ENCODE data around the gene DSPP. TPM values are rescaled to one million over a fixed set of nuclear protein-coding genes. Genes with fewer than 3 reads are reported as not detected.

DSPP gene
- polyA plus RNA-seq, 1 donor (not counting 4 experiments of a cell fraction or from before 2014, with no cell fraction given) = not detected

GRCh38 chr4:87659247-87659931, 51.1 kb downstream of the DSPP start:
- Histone ChIP-seq H3K79me2 (ENCODE audit: control insufficient read depth, insufficient read depth, low read length) (no peaks in the 10 kb centered on the region), H3K27ac (ENCODE audit: control insufficient read depth, insufficient read depth, low read length) (peak overlapping the region; percentile 53), H3K9me3 (ENCODE audit: control insufficient read depth, low read depth, low read length) (no peaks in the 10 kb centered on the region), H3K9ac (ENCODE audit: control insufficient read depth, extremely low read depth, insufficient read depth, low read length) (peak overlapping the region; percentile 37), H3K9me1 (ENCODE audit: control insufficient read depth, extremely low read depth, insufficient read depth, low read length) (no peaks in the 10 kb centered on the region), H3K27me3 (ENCODE audit: control insufficient read depth, extremely low read depth, insufficient read depth, low read length) (no peaks in the 10 kb centered on the region), H2AFZ (ENCODE audit: control insufficient read depth, low read length) (no peak overlapping the region), H3K4me1 (ENCODE audit: control insufficient read depth, extremely low read depth, insufficient read depth, low read length) (peaks cover 26% of the 10 kb centered on the region), H3K4me2 (ENCODE audit: control insufficient read depth, extremely low read depth, insufficient read depth, low read depth, low read length) (peak overlapping the region; percentile 46), H3K4me3 (ENCODE audit: control insufficient read depth in 2 of 3, extremely low read depth in 1 of 3, insufficient read depth in 2 of 3, low read depth in 1 of 3, low read length in 3 of 3) (no peak overlapping the region), H3K36me3 (ENCODE audit: control insufficient read depth in 2 of 2, extremely low read depth in 1 of 2, insufficient read depth in 2 of 2, low read length in 2 of 2) (no peaks in the 10 kb centered on the region), H4K20me1 (ENCODE audit: control insufficient read depth, extremely low read depth, insufficient read depth, low read length) (no peaks in the 10 kb centered on the region)
- DNase-seq (ENCODE audit: low read depth, low spot score) = no peak
- FAIRE-seq = peak; percentile 74
- dilution Hi-C loops (cut with MboI; ENCODE audit: extremely low pct_ligation_motif_present, low sequenced_read_pairs) = no loop called here
- no peak for TF ChIP-seq EZH2 (IDR thresholded peaks at IDR 0.05; ENCODE audit: low read length)
- no peak for TF ChIP-seq CTCF (optimal IDR thresholded peaks at IDR 0.05 in 1 of 3, IDR thresholded peaks at IDR 0.05 in 1 of 3, conservative IDR thresholded peaks at IDR 0.05 in 1 of 3; ENCODE audit: extremely low read depth in 1 of 3, insufficient read depth in 2 of 3, low read length in 3 of 3)

- Histone ChIP-seq H3K4me1 (ENCODE audit: control insufficient read depth, extremely low read depth, insufficient read depth, low read length) (peaks cover 18% of the 10 kb centered on the region), H3K9me3 (ENCODE audit: control insufficient read depth, low read depth, low read length) (no peaks in the 10 kb centered on the region), H3K79me2 (ENCODE audit: control insufficient read depth, insufficient read depth, low read length) (no peaks in the 10 kb centered on the region), H3K9ac (ENCODE audit: control insufficient read depth, extremely low read depth, insufficient read depth, low read length) (no peak overlapping the region), H2AFZ (ENCODE audit: control insufficient read depth, low read length) (no peak overlapping the region), H3K27ac (ENCODE audit: control insufficient read depth, insufficient read depth, low read length) (no peak overlapping the region), H3K4me2 (ENCODE audit: control insufficient read depth, extremely low read depth, insufficient read depth, low read depth, low read length) (no peak overlapping the region), H4K20me1 (ENCODE audit: control insufficient read depth, extremely low read depth, insufficient read depth, low read length) (no peaks in the 10 kb centered on the region), H3K9me1 (ENCODE audit: control insufficient read depth, extremely low read depth, insufficient read depth, low read length) (no peaks in the 10 kb centered on the region), H3K36me3 (ENCODE audit: control insufficient read depth in 2 of 2, extremely low read depth in 1 of 2, insufficient read depth in 2 of 2, low read length in 2 of 2) (no peaks in the 10 kb centered on the region), H3K27me3 (ENCODE audit: control insufficient read depth, extremely low read depth, insufficient read depth, low read length) (no peaks in the 10 kb centered on the region), H3K4me3 (ENCODE audit: control insufficient read depth in 2 of 3, extremely low read depth in 1 of 3, insufficient read depth in 2 of 3, low read depth in 1 of 3, low read length in 3 of 3) (no peak overlapping the region)
- DNase-seq (ENCODE audit: low read depth, low spot score) (no peak), FAIRE-seq (no peak)
- TF ChIP-seq EZH2 (IDR thresholded peaks at IDR 0.05; ENCODE audit: low read length) = no peak
- TF ChIP-seq CTCF (optimal IDR thresholded peaks at IDR 0.05 in 1 of 3, IDR thresholded peaks at IDR 0.05 in 1 of 3, conservative IDR thresholded peaks at IDR 0.05 in 1 of 3; ENCODE audit: extremely low read depth in 1 of 3, insufficient read depth in 2 of 3, low read length in 3 of 3) = no peak
- dilution Hi-C loops (cut with MboI; ENCODE audit: extremely low pct_ligation_motif_present, low sequenced_read_pairs) = no loop called here
These were observed 54.5 kb downstream of the DSPP start for GRCh38 chr4:87662871-87663270.

Other genes starting within 250 kb of the DSPP start
- gene HSD17B11, start 217.3 kb upstream of the DSPP start, polyA plus RNA-seq = 5.6 to 8.5 TPM (median 6.5 TPM) in 3 replicates
- 16.9 to 30.2 TPM (median 28.5 TPM) in 3 replicates for gene NUDT9, start 186.0 kb upstream of the DSPP start, polyA plus RNA-seq
- gene SPARCL1, start 79.2 kb upstream of the DSPP start, polyA plus RNA-seq = not detected in 3 replicates
- not detected in 3 replicates for gene DMP1, start 41.8 kb downstream of the DSPP start, polyA plus RNA-seq
- gene IBSP, start 191.0 kb downstream of the DSPP start, polyA plus RNA-seq = not detected in 3 replicates
- not detected in 3 replicates for gene MEPE, start 224.4 kb downstream of the DSPP start, polyA plus RNA-seq